Sigmoid colon (tissue), 7 donors: ENCODE data around the gene PIK3R4. TPM values are rescaled to one million over a fixed set of nuclear protein-coding genes. Genes with fewer than 3 reads are reported as not detected.

Experiments
- DNase-seq: peaks from one replicate; pipeline ENCODE4 v3.0.0-alpha.2; 2019
- H3K27ac ChIP-seq, 4 donors: fragments of 200-600 bp; sonication (generic); one replicate each; pipeline ENCODE4 v1.5.1; 2016 to 2019; ENCODE audit warnings: mild to moderate bottlenecking in 1 of 4
- H3K27me3 ChIP-seq, 3 donors: fragments of 200-600 bp; sonication (generic); one replicate each; pipeline ENCODE4 v1.5.1; 2019; ENCODE audit warnings: mild to moderate bottlenecking in 1 of 3
- H3K36me3 ChIP-seq, 4 donors: fragments of 200-600 bp; sonication (generic); one replicate each; pipeline ENCODE4 v1.5.1; 2016 to 2019
- H3K4me1 ChIP-seq, 4 donors: fragments of 200-600 bp; sonication (generic); one replicate each; pipeline ENCODE4 v1.5.1; 2017 to 2019
- H3K4me3 ChIP-seq, 4 donors: fragments of 200-600 bp; sonication (generic); one replicate each; pipeline ENCODE4 v1.5.1; 2017 to 2019; ENCODE audit warnings: mild to moderate bottlenecking in 2 of 4, moderate library complexity in 1 of 4
- H3K9me3 ChIP-seq, 4 donors: fragments of 200-600 bp in 3 of 4; sonication (generic) in 3 of 4; one replicate each; pipeline versions ENCODE4 v1.5.1 to v1.6.1; 2013 to 2019
- EP300 ChIP-seq, 4 donors: sonication (generic); formaldehyde crosslinking; IDR thresholded peaks; one replicate each; pipeline ENCODE4 v1.6.1; 2017; ENCODE audit warnings: antibody characterized with exemption in 4 of 4
- POLR2A ChIP-seq, 2 donors: fragments of 450-650 bp; IDR thresholded peaks; one replicate each; pipeline ENCODE4 v1.6.1; 2016; ENCODE audit warnings: antibody characterized with exemption in 2 of 2, mild to moderate bottlenecking in 2 of 2, moderate library complexity in 2 of 2
- POLR2AphosphoS5 ChIP-seq, 4 donors: sonication (generic); formaldehyde crosslinking; IDR thresholded peaks; one replicate each; pipeline ENCODE4 v1.6.1; 2017; ENCODE audit warnings: antibody characterized with exemption in 4 of 4
- WGBS, 2 donors: extraction: QIAGEN DNeasy Blood & Tissue Kit; methylation state at CpG; one replicate each; pipeline ENCODE4 v1.1.7; 2013; 5-methylcytosine and 5-hydroxymethylcytosine counted together
- intact Hi-C: fragments of 100-400 bp; cut with DNase I; formaldehyde crosslinking; loops from one replicate; pipeline ENCODE4 v1.15.1; 2023
- polyA plus RNA-seq, 3 donors: library from polyadenylated mRNA; stranded (reverse); fragments of 200-250 nt; gene quantifications; one replicate each; pipeline ENCODE4 v1.2.3, GENCODE V29; 2013
- total RNA-seq, 4 donors: library from RNA; depleted of rRNA; stranded (reverse); fragments of >200 nt; gene quantifications; one replicate each; pipeline ENCODE4 v1.1.0, GENCODE V29; 2016
- TF ChIP-seq, protein P1 (sequence below), 4 experiments: fragments of 450-650 bp in 3 of 4; fragments of 200-600 bp in 1 of 4; IDR thresholded peaks; one replicate each; pipeline ENCODE4 v1.5.1; 2016 to 2019; ENCODE audit warnings: antibody characterized with exemption in 4 of 4, mild to moderate bottlenecking in 3 of 4, moderate library complexity in 2 of 4
- donor health status: healthy with polysubstance abuse.
- donor health status: Bipolar disorder and iron deficiency.
- donor health status: healthy.

PIK3R4 gene
- total and polyA plus RNA-seq, 7 donors = 9.6 to 39.2 (median 25.8) TPM

DNA sequence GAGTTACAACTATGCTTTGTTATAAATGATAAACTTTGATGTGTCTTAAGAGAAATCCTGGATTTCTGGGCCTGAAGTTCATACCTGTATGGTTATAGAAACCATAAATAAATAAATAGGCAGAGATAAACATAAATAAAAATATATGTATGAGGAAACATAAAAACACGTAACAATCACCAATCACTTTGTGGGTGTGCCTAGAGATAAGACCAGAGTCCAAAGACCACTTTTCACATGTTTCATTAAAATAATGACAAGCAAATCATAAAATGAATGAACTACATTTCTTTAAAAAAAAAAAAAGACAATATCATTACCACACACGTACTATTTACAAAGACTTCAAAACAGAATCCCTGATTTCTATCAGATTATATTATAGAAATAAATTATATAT is 14.1 kb downstream of the PIK3R4 start:
- 45 to 82% methylated on average over 2 of the region's 2 CpGs for WGBS, 2 donors
- Histone ChIP-seq H3K27me3 (no peaks in the 10 kb centered on the region), H3K27ac (no peak overlapping the region), H3K4me3 (no peak overlapping the region), H3K9me3 (no peaks in the 10 kb centered on the region), H3K4me1 (peaks cover 0 to 11% (median 5%) of the 10 kb centered on the region in 4 donors), H3K36me3 (peaks cover 0 to 46% (median 6%) of the 10 kb centered on the region in 4 donors)
- DNase-seq = no peak
- intact Hi-C loops = no loop called here
- TF ChIP-seq, protein P1, sequence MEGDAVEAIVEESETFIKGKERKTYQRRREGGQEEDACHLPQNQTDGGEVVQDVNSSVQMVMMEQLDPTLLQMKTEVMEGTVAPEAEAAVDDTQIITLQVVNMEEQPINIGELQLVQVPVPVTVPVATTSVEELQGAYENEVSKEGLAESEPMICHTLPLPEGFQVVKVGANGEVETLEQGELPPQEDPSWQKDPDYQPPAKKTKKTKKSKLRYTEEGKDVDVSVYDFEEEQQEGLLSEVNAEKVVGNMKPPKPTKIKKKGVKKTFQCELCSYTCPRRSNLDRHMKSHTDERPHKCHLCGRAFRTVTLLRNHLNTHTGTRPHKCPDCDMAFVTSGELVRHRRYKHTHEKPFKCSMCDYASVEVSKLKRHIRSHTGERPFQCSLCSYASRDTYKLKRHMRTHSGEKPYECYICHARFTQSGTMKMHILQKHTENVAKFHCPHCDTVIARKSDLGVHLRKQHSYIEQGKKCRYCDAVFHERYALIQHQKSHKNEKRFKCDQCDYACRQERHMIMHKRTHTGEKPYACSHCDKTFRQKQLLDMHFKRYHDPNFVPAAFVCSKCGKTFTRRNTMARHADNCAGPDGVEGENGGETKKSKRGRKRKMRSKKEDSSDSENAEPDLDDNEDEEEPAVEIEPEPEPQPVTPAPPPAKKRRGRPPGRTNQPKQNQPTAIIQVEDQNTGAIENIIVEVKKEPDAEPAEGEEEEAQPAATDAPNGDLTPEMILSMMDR (IDR thresholded peaks at IDR 0.05) = no peak
- TF ChIP-seq EP300 (IDR thresholded peaks at IDR 0.05) = no peak
- no peak for TF ChIP-seq POLR2AphosphoS5 (IDR thresholded peaks at IDR 0.05)
- no peak for TF ChIP-seq POLR2A (IDR thresholded peaks at IDR 0.05)

DNA sequence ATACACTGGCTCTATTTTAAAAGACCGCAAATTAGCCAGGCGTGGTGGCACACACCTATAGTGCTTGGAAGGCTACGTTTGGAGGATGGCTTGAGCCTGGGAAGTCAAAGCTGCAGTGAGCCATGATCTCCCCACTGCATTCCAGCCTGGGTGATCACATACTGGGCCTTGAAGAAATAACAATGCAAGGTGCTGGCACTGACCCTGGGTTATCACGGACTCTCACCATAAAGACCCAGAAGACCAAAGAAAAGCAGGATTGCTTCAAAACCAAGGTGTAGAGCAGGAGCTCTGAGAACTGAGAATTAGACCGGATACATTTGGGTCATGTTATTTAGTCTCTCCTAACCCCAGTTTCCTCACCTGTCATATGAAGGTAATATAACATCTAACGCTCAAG is 14.8 kb downstream of the PIK3R4 start:
- no peaks in the 10 kb centered on the region for H3K27me3 ChIP-seq
- H3K4me3 ChIP-seq = no peak overlapping the region
- no peak for DNase-seq
- H3K36me3 ChIP-seq = peaks cover 0 to 46% (median 6%) of the 10 kb centered on the region in 4 donors
- peaks cover 0 to 12% (median 5%) of the 10 kb centered on the region in 4 donors for H3K4me1 ChIP-seq
- TF ChIP-seq POLR2A (IDR thresholded peaks at IDR 0.05) = no peak
- TF ChIP-seq EP300 (IDR thresholded peaks at IDR 0.05) = no peak
- no peak for TF ChIP-seq POLR2AphosphoS5 (IDR thresholded peaks at IDR 0.05)
- TF ChIP-seq, protein P1 (IDR thresholded peaks at IDR 0.05) = no peak
- no peak overlapping the region for H3K27ac ChIP-seq
- intact Hi-C loops = no loop called here
- H3K9me3 ChIP-seq = no peaks in the 10 kb centered on the region
- WGBS, 2 donors = 92 to 96% methylated on average over 6 of the region's 6 CpGs

DNA sequence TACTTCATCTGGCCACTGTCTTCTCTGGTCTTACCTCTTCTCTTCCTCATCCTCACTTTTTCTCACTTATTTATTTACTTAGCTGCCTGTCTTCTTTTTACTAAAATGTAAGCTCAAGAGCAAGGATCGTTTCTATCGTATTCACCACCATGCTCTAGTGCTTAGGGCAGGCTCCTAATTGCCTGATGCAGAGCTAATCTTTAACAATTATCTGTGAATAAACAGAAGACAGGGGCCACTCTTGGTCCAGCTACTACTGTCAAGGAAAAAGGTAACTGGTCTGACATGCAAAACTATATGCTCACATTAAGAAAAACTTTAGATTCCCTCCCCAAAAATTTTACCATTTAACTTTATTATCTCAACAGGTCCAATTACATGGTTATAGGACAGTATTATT is 17.5 kb downstream of the PIK3R4 start:
- H3K4me1 ChIP-seq = peaks cover 0 to 12% (median 7%) of the 10 kb centered on the region in 4 donors
- TF ChIP-seq POLR2A (IDR thresholded peaks at IDR 0.05) (no peak), EP300 (IDR thresholded peaks at IDR 0.05) (no peak), POLR2AphosphoS5 (IDR thresholded peaks at IDR 0.05) (no peak)
- TF ChIP-seq, protein P1 (IDR thresholded peaks at IDR 0.05) = no peak
- no peaks in the 10 kb centered on the region for H3K27me3 ChIP-seq
- H3K36me3 ChIP-seq = peaks cover 0 to 26% (median 2%) of the 10 kb centered on the region in 4 donors
- DNase-seq = no peak
- H3K27ac ChIP-seq = peak overlapping the region; percentile 1 to 79 (median 54)
- no peaks in the 10 kb centered on the region for H3K9me3 ChIP-seq
- WGBS, 2 donors = 71 to 72% methylated on average over 2 of the region's 2 CpGs
- no peak overlapping the region for H3K4me3 ChIP-seq
- intact Hi-C loops = no loop called here

DNA sequence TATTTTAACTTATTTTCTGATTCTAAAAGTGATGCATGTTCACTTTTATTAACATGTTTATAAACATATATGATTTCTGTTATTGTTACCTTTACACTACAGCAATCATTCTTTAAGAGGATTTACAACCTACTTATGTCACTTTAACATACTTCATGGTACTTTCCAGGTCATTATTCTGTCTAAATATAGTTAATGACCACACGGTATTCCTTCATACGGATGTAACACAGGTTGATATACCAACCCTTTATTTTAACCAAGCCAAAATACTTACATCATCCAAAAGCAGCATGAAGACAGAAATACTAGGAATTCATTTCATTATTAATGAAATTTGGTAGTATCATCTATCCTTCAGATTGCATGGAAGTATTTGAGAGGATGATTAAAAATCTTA is 18.6 kb downstream of the PIK3R4 start:
- Histone ChIP-seq H3K36me3 (peaks cover 0 to 14% (median 2%) of the 10 kb centered on the region in 4 donors), H3K27ac (peak overlapping the region in 3 of 4 donors; percentile 76 to 79 (median 78)), H3K4me1 (peaks cover 0 to 12% (median 7%) of the 10 kb centered on the region in 4 donors), H3K4me3 (no peak overlapping the region), H3K9me3 (no peaks in the 10 kb centered on the region), H3K27me3 (no peaks in the 10 kb centered on the region)
- no peak for DNase-seq
- TF ChIP-seq, protein P1 (IDR thresholded peaks at IDR 0.05) = no peak
- intact Hi-C loops = no loop called here
- 70 to 72% methylated on average over 2 of the region's 2 CpGs for WGBS, 2 donors

DNA sequence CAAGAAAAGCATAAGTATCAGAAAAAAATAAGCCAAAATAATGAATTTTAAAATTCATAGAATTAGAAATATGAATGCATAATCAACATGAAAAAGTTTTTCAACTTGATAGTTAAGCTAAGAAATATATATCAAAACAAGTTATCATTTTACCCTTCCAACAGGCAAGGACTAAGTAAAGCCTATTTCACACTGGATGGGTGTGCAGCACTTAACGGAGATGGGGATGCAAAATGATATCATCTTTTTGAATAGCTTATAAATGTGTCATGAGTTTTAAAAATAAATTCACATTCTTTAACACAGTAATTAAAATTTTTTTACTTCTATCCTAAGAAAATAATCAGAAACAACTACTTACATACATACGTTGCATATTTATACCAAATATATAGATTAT is 20.9 kb downstream of the PIK3R4 start:
- no peak for DNase-seq
- no peak for TF ChIP-seq POLR2AphosphoS5 (IDR thresholded peaks at IDR 0.05)
- TF ChIP-seq POLR2A (IDR thresholded peaks at IDR 0.05) = no peak
- H3K4me3 ChIP-seq = no peak overlapping the region
- H3K9me3 ChIP-seq = no peaks in the 10 kb centered on the region
- peaks cover 0 to 12% (median 7%) of the 10 kb centered on the region in 4 donors for H3K4me1 ChIP-seq
- H3K27ac ChIP-seq = no peak overlapping the region
- no peaks in the 10 kb centered on the region for H3K27me3 ChIP-seq
- peaks cover 0 to 9% (median 2%) of the 10 kb centered on the region in 4 donors for H3K36me3 ChIP-seq
- WGBS, 2 donors = 94 to 96% methylated on average over 2 of the region's 2 CpGs
- intact Hi-C loops = no loop called here
